KMS-11 (cell line): ENCODE results near the gene POLN.

Source experiments
- H2AFZ ChIP-seq: fragments of 200-600 bp; sonication (generic); 2 replicates; pipeline ENCODE4 v1.6.1; 2016; ENCODE audit warnings: antibody characterized with exemption, mixed run types, low read depth
- H3K27ac ChIP-seq: fragments of 200-600 bp; sonication (generic); 2 replicates; pipeline ENCODE4 v1.6.1; 2016; ENCODE audit warnings: mild to moderate bottlenecking, mixed run types
- H3K27me3 ChIP-seq: fragments of 200-600 bp; sonication (generic); 2 replicates; pipeline ENCODE4 v1.6.1; 2017; ENCODE audit warnings: mild to moderate bottlenecking, low read depth, mixed run types, moderate library complexity; ENCODE audit not compliant: insufficient read depth
- H3K36me3 ChIP-seq: fragments of 200-600 bp; sonication (generic); 2 replicates; pipeline ENCODE4 v1.6.1; 2017; ENCODE audit warnings: mild to moderate bottlenecking, mixed run types; ENCODE audit not compliant: insufficient read depth
- H3K4me1 ChIP-seq: fragments of 200-600 bp; sonication (generic); 2 replicates; pipeline ENCODE4 v1.6.1; 2016; ENCODE audit warnings: mild to moderate bottlenecking, low read depth, mixed run types; ENCODE audit not compliant: poor library complexity, severe bottlenecking
- H3K4me2 ChIP-seq: fragments of 200-600 bp; sonication (generic); 2 replicates; pipeline ENCODE4 v1.7.0; 2016; ENCODE audit warnings: mild to moderate bottlenecking, mixed run types
- H3K4me3 ChIP-seq: fragments of 200-600 bp; sonication (generic); IDR thresholded peaks from 2 replicates; pipeline ENCODE4 v1.6.1; 2017; ENCODE audit warnings: low read depth, low read length, mixed read lengths; ENCODE audit not compliant: insufficient read depth
- H3K79me2 ChIP-seq: fragments of 200-600 bp; sonication (generic); 2 replicates; pipeline ENCODE4 v1.6.1; 2016; ENCODE audit warnings: low read depth, mixed run types; ENCODE audit not compliant: insufficient read depth
- H3K9ac ChIP-seq: fragments of 200-600 bp; sonication (generic); 2 replicates; pipeline ENCODE4 v1.6.1; 2016; ENCODE audit warnings: mild to moderate bottlenecking, mixed run types
- H4K20me1 ChIP-seq: fragments of 200-600 bp; sonication (generic); 2 replicates; pipeline ENCODE4 v1.6.1; 2016; ENCODE audit warnings: mild to moderate bottlenecking, mixed run types; ENCODE audit not compliant: insufficient read depth
- TF ChIP-seq, protein P1 (sequence below): fragments of 200-600 bp; sonication (generic); conservative IDR thresholded peaks from 2 replicates; pipeline ENCODE4 v1.6.1; 2017; ENCODE audit warnings: low read depth, mild to moderate bottlenecking, antibody characterized with exemption, low read length, moderate library complexity, mixed read lengths

POLN gene

DNA sequence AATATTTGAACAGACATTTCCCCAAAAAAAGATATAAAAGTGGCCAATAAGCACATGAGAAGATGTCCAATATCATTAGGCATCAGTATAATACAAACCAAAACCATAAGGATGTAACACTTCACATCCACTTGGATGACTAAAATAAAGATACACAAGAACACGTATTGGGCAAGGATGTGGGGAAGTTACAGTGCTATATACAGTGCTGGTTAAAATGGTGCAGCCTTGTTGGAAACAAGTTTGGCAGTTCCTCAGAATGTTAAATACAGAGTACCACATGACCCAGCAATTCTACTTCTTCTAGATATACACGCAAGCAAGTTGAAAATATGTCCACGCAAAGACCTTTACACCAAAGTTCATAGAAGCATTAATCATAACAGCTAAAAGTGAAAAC lies 58.9 kb downstream of the POLN start:
- Histone ChIP-seq H3K27ac (no peak overlapping the region), H3K79me2 (no peaks in the 10 kb centered on the region), H3K4me1 (no peaks in the 10 kb centered on the region), H3K27me3 (no peaks in the 10 kb centered on the region), H3K36me3 (no peaks in the 10 kb centered on the region), H3K4me2 (no peak overlapping the region), H3K9ac (no peak overlapping the region), H3K4me3 (no peak overlapping the region), H2AFZ (no peak overlapping the region), H4K20me1 (no peaks in the 10 kb centered on the region)
- TF ChIP-seq, protein P1, sequence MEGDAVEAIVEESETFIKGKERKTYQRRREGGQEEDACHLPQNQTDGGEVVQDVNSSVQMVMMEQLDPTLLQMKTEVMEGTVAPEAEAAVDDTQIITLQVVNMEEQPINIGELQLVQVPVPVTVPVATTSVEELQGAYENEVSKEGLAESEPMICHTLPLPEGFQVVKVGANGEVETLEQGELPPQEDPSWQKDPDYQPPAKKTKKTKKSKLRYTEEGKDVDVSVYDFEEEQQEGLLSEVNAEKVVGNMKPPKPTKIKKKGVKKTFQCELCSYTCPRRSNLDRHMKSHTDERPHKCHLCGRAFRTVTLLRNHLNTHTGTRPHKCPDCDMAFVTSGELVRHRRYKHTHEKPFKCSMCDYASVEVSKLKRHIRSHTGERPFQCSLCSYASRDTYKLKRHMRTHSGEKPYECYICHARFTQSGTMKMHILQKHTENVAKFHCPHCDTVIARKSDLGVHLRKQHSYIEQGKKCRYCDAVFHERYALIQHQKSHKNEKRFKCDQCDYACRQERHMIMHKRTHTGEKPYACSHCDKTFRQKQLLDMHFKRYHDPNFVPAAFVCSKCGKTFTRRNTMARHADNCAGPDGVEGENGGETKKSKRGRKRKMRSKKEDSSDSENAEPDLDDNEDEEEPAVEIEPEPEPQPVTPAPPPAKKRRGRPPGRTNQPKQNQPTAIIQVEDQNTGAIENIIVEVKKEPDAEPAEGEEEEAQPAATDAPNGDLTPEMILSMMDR: no peak

DNA sequence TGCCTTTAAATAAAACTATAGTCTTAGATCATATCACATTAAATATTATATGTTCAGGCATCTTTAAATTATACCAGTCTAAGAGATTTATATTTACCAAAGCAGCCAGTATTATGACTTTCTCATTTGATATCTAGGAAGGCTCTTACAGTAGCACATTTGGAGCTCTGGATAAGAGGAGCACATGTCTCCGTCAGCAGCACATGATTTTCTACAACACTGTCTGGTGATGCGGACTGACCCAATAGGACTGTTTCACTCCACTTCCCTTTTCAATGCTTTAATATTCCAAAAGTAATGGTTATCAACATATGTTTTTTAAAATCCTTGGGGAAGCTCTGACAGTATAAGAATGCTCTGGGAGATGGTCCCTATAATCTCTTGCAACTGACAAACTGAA lies 61.5 kb downstream of the POLN start:
- Histone ChIP-seq H3K4me1 (no peaks in the 10 kb centered on the region), H3K4me3 (no peak overlapping the region), H3K27me3 (no peaks in the 10 kb centered on the region), H3K27ac (no peak overlapping the region), H3K4me2 (no peak overlapping the region), H4K20me1 (no peaks in the 10 kb centered on the region), H3K9ac (no peak overlapping the region), H3K36me3 (no peaks in the 10 kb centered on the region), H3K79me2 (no peaks in the 10 kb centered on the region), H2AFZ (no peak overlapping the region)
- TF ChIP-seq, protein P1: no peak

DNA sequence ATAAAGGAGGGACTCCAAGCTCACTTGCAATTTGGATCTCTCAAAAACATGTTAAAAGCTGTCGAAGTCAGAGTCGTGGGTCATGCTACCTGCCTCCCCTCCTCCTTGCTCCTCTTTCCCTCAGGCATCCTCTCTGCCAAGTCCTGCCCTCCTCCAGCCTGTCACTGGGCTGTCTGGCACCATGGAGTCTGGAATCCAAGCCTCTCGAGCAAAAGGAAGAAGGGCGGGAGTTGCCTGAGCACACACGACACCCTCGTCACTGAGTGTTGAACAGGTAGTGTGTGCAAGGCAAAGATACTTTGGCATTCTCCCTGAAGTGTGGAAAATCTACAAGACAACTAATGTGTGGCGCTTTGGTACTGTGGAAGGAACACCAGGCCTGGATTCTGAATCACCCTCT lies 62.2 kb downstream of the POLN start:
- H3K36me3 ChIP-seq: no peaks in the 10 kb centered on the region
- H4K20me1 ChIP-seq: no peaks in the 10 kb centered on the region
- no peaks in the 10 kb centered on the region for H3K4me1 ChIP-seq
- no peak overlapping the region for H3K9ac ChIP-seq
- TF ChIP-seq, protein P1: no peak
- no peaks in the 10 kb centered on the region for H3K27me3 ChIP-seq
- H2AFZ ChIP-seq: no peak overlapping the region
- no peak overlapping the region for H3K27ac ChIP-seq
- H3K4me3 ChIP-seq: no peak overlapping the region
- H3K79me2 ChIP-seq: no peaks in the 10 kb centered on the region
- no peak overlapping the region for H3K4me2 ChIP-seq

DNA sequence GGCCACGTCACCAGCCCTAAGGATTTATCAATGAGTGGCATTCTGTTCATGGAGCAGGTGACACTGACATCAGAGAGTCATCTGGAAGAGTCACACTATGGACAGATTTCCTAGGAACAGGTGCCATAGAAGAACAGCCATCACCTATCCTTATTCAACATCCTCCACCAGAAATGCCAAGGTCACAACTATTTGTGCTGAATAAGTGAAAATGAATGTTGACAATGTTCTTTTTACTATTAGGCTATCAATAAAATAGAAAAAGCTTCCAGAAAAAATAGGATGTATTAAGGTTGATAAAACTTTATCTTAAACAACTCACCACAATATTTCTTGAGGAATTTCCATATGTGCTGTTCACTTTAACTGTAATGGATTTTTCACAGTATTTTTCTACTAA lies 62.9 kb downstream of the POLN start:
- no peak overlapping the region for H3K4me3 ChIP-seq
- no peaks in the 10 kb centered on the region for H3K79me2 ChIP-seq
- H3K27ac ChIP-seq: no peak overlapping the region
- H3K27me3 ChIP-seq: no peaks in the 10 kb centered on the region
- H3K4me1 ChIP-seq: no peaks in the 10 kb centered on the region
- H3K9ac ChIP-seq: no peak overlapping the region
- H4K20me1 ChIP-seq: no peaks in the 10 kb centered on the region
- H3K36me3 ChIP-seq: no peaks in the 10 kb centered on the region
- no peak overlapping the region for H3K4me2 ChIP-seq
- TF ChIP-seq, protein P1: no peak
- no peak overlapping the region for H2AFZ ChIP-seq
